Duodenal mucosa (tissue), 2 donors: ENCODE data around the gene ZNF248.
"Not testable (repeated sequence)": the region's sequence is repeated elsewhere in the genome, so short reads cannot be mapped to it uniquely, and the experiment has no call there.

Source experiments
- H3K27ac ChIP-seq: one replicate; pipeline ENCODE4 v1.7.0; 2013; ENCODE audit warnings: low read depth, low read length
- H3K27me3 ChIP-seq, 2 donors: one replicate each; pipeline ENCODE4 v1.7.0; 2013; ENCODE audit warnings: low read length in 2 of 2, control low read depth in 1 of 2; ENCODE audit not compliant: insufficient read depth in 2 of 2, control insufficient read depth in 1 of 2
- H3K36me3 ChIP-seq, 2 donors: one replicate each; pipeline ENCODE4 v1.7.0; 2013; ENCODE audit warnings: low read length in 2 of 2, control low read depth in 1 of 2; ENCODE audit not compliant: insufficient read depth in 2 of 2, control insufficient read depth in 1 of 2
- H3K4me1 ChIP-seq, 2 donors: one replicate each; pipeline ENCODE4 v1.7.0; 2013; ENCODE audit warnings: low read length in 2 of 2, control low read depth in 1 of 2; ENCODE audit not compliant: insufficient read depth in 2 of 2, control insufficient read depth in 1 of 2
- H3K4me3 ChIP-seq, 2 donors: one replicate each; pipeline ENCODE4 v1.7.0; 2013; ENCODE audit warnings: low read length in 2 of 2, low read depth in 1 of 2
- H3K9ac ChIP-seq, 2 donors: one replicate each; pipeline ENCODE4 v1.7.0; 2013; ENCODE audit warnings: low read length in 2 of 2, low read depth in 1 of 2
- H3K9me3 ChIP-seq, 2 donors: one replicate each; pipeline ENCODE4 v1.7.0; 2013; ENCODE audit warnings: low read length in 2 of 2, control low read depth in 1 of 2; ENCODE audit not compliant: control insufficient read depth in 1 of 2

ZNF248 gene

GRCh38 chr10:37754538-37755323, 102.7 kb downstream of the ZNF248 start:
- H3K9ac ChIP-seq, result no peak overlapping the region
- H3K27ac ChIP-seq, result no peak overlapping the region
- no peaks in the 10 kb centered on the region for H3K36me3 ChIP-seq
- H3K4me1 ChIP-seq, result no peaks in the 10 kb centered on the region
- peaks cover 0 to 13% of the 10 kb centered on the region in 2 donors for H3K9me3 ChIP-seq
- H3K27me3 ChIP-seq, result no peaks in the 10 kb centered on the region
- H3K4me3 ChIP-seq, result no peak overlapping the region

DNA sequence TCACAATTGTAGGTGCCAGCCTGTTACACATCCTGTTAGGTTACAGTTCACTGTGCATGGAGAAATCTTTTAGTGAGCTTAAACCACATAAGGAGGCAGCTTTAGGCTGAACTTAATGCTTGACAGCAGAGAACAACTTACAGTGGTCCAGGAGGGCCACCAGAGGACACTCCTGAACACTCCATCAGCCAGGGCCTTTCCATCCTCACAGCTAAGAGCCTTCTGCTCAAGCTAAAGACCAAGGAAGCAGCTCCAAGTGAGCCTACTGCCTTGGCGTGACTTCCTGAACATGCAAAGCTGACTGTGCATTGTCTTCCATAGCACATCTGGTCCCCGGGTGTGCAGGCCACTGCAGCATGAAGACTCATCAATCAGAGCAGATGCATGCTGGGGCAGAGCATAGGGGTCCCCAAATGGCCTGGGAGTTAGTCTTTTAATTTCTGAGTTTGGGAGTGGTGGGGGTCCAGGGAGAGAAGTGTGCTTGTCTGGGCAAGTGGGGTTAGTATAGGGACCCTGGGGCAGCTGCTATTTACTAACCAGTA, 105.0 kb downstream of the ZNF248 start:
- H3K4me3 ChIP-seq, result no peak overlapping the region
- H3K4me1 ChIP-seq, result no peaks in the 10 kb centered on the region
- no peak overlapping the region for H3K9ac ChIP-seq
- H3K36me3 ChIP-seq, result no peaks in the 10 kb centered on the region
- no peaks in the 10 kb centered on the region for H3K27me3 ChIP-seq
- peaks cover 0 to 21% of the 10 kb centered on the region in 2 donors for H3K9me3 ChIP-seq
- H3K27ac ChIP-seq, result no peak overlapping the region

DNA sequence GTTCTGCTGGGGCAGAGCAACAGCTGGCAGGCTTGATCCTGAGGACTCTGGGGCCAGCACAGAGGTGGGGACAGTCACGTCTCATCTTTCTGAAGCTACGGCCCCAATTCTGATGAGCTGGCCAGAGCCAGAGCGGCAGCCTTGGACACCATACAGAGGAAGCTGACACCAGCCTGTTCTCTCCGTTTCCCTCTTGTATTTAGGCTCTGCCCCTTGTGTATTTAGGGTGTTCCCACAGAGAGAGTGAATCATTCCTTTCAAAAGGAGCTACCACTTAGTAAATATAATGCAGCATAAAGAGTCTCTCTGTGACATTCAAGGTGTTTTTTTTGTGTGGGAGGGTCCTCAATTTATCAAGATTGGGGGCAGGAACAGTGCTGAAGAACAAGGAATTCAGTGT, 109.2 kb downstream of the ZNF248 start:
- Histone ChIP-seq H3K27me3 (no peaks in the 10 kb centered on the region), H3K9me3 (peaks cover 0 to 10% of the 10 kb centered on the region in 2 donors)

GRCh38 chr10:37747081-37747480, 110.3 kb downstream of the ZNF248 start:
- Histone ChIP-seq H3K4me3 (no peak overlapping the region), H3K9ac (no peak overlapping the region), H3K36me3 (no peaks in the 10 kb centered on the region), H3K4me1 (no peaks in the 10 kb centered on the region), H3K27ac (no peak overlapping the region), H3K27me3 (no peaks in the 10 kb centered on the region), H3K9me3 (peaks cover 0 to 8% of the 10 kb centered on the region in 2 donors)

More for the DNA sequence above, 109.2 kb downstream of the ZNF248 start:
- Histone ChIP-seq H3K27ac (no peak overlapping the region), H3K36me3 (no peaks in the 10 kb centered on the region), H3K4me1 (no peaks in the 10 kb centered on the region), H3K4me3 (no peak overlapping the region), H3K9ac (no peak overlapping the region)

- Histone ChIP-seq H3K9ac (no peak overlapping the region), H3K36me3 (no peaks in the 10 kb centered on the region), H3K27me3 (no peaks in the 10 kb centered on the region), H3K4me1 (no peaks in the 10 kb centered on the region), H3K27ac (no peak overlapping the region), H3K9me3 (no peaks in the 10 kb centered on the region), H3K4me3 (no peak overlapping the region)
These were observed 115.6 kb downstream of the ZNF248 start for GRCh38 chr10:37741831-37742230.

GRCh38 chr10:37739181-37739580, 118.2 kb downstream of the ZNF248 start:
- Histone ChIP-seq H3K27ac (no peak overlapping the region), H3K9me3 (peaks cover 0 to 2% of the 10 kb centered on the region in 2 donors)

DNA sequence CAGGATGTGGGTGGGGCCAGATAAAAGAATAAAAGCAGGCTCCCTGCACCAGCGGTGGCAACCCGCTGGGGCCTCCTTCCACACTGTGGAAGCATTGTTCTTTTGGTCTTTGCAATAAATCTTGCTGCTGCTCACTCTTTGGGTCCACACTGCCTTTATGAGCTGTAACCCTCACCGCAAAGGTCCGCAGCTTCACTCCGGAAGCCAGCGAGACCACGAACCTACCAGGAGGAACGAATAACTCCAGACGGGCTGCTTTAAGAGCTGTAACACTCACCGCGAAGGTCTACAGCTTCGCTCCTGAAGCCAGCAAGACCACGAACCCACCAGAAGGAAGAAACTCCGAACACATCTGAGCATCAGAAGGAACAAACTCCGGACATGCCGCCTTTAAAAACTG, 119.2 kb downstream of the ZNF248 start:
- H3K9me3 ChIP-seq, H3K4me1 ChIP-seq, H3K27me3 ChIP-seq, H3K9ac ChIP-seq, H3K27ac ChIP-seq, H3K36me3 ChIP-seq, H3K4me3 ChIP-seq: not testable (repeated sequence)

More at GRCh38 chr10:37739181-37739580, 118.2 kb downstream of the ZNF248 start:
- Histone ChIP-seq H3K9ac (no peak overlapping the region), H3K27me3 (no peaks in the 10 kb centered on the region), H3K4me1 (no peaks in the 10 kb centered on the region), H3K36me3 (no peaks in the 10 kb centered on the region), H3K4me3 (no peak overlapping the region)

DNA sequence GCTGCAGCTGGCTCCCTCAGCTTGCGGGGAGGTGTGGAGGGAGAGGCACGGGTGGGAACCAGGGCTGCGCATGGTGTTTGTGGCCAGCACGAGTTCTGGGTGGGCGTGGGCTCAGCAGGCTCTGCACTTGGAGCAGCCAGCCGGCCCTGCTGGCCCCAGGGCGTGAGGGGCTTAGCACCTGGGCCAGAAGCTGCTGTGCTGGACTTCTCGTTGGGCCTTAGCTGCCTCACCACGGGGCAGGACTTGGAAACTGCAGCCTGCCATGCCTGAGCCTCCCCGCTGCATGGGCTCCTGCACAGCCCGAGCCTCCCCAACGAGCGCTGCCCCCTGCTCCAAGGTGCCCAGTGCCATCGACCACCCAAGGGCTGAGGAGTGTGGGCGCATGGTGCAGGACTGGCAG, 120.1 kb downstream of the ZNF248 start:
- Histone ChIP-seq H3K9ac (no peak overlapping the region), H3K4me3 (no peak overlapping the region), H3K4me1 (no peaks in the 10 kb centered on the region), H3K27me3 (no peaks in the 10 kb centered on the region), H3K9me3 (peaks cover 0 to 2% of the 10 kb centered on the region in 2 donors), H3K36me3 (no peaks in the 10 kb centered on the region), H3K27ac (no peak overlapping the region)

GRCh38 chr10:37736120-37736519, 121.3 kb downstream of the ZNF248 start:
- Histone ChIP-seq H3K27me3 (no peaks in the 10 kb centered on the region), H3K9me3 (peaks cover 0 to 2% of the 10 kb centered on the region in 2 donors), H3K4me1 (no peaks in the 10 kb centered on the region), H3K9ac (no peak overlapping the region), H3K27ac (no peak overlapping the region), H3K36me3 (no peaks in the 10 kb centered on the region), H3K4me3 (no peak overlapping the region)

DNA sequence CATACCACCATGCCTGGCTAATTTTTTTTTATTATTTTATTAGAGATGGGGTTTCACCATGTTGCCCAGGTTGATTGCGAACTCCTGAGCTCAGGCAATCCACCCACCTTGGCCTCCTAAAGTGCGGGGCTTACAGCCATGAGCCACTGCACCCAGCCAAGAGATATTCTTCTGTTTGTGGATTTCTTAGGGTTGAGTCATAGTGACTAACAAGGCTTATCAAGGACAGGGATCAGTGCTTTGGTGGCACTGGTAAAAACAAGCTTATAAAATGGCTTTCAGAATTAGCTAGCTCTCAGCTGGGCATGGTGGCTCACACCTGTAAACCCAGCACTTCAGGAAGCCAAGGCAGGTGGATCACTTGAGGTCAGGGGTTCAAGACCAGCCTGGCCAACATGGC, 122.4 kb downstream of the ZNF248 start:
- Histone ChIP-seq H3K27me3 (no peaks in the 10 kb centered on the region), H3K36me3 (no peaks in the 10 kb centered on the region), H3K9ac (no peak overlapping the region), H3K4me3 (no peak overlapping the region), H3K27ac (no peak overlapping the region), H3K4me1 (no peaks in the 10 kb centered on the region), H3K9me3 (peaks cover 0 to 2% of the 10 kb centered on the region in 2 donors)
